ENCODE results near the gene CTNNA2. TPM values are rescaled to one million over a fixed set of nuclear protein-coding genes. Genes with fewer than 3 reads are reported as not detected.
"Not testable (repeated sequence)": the region's sequence is repeated elsewhere in the genome, so short reads cannot be mapped to it uniquely, and the experiment has no call there.

The CTNNA2 gene
- total RNA-seq, 1 donor from 2014 or later = not detected

GRCh38 chr2:80075719-80076118, 562.9 kb downstream of the CTNNA2 start:
- TF ChIP-seq CTCF (IDR thresholded peaks at IDR 0.05) = no peak
- Histone ChIP-seq H3K36me3 (no peaks in the 10 kb centered on the region), H3K27me3 (no peaks in the 10 kb centered on the region), H3K27ac (no peak overlapping the region), H3K4me1 (no peaks in the 10 kb centered on the region), H3K9me3 (no peaks in the 10 kb centered on the region), H3K4me3 (no peak overlapping the region)
- ATAC-seq = no peak
- intact Hi-C loops (cut with DNase I) = no loop called here
- no peak for DNase-seq

GRCh38 chr2:80078290-80079036, 565.6 kb downstream of the CTNNA2 start:
- ATAC-seq = no peak
- intact Hi-C loops (cut with DNase I) = no loop called here
- no peaks in the 10 kb centered on the region for H3K9me3 ChIP-seq
- no peaks in the 10 kb centered on the region for H3K27me3 ChIP-seq
- DNase-seq = no peak
- H3K36me3 ChIP-seq = no peaks in the 10 kb centered on the region
- H3K4me1 ChIP-seq = no peaks in the 10 kb centered on the region
- H3K4me3 ChIP-seq = no peak overlapping the region
- H3K27ac ChIP-seq = no peak overlapping the region
- no peak for TF ChIP-seq CTCF (IDR thresholded peaks at IDR 0.05)

- no peaks in the 10 kb centered on the region for H3K36me3 ChIP-seq
- no peak overlapping the region for H3K27ac ChIP-seq
- no peaks in the 10 kb centered on the region for H3K4me1 ChIP-seq
- DNase-seq (no peak), ATAC-seq (no peak)
- H3K9me3 ChIP-seq = no peaks in the 10 kb centered on the region
- intact Hi-C loops (cut with DNase I) = no loop called here
- TF ChIP-seq CTCF (IDR thresholded peaks at IDR 0.05) = no peak
- peak overlapping the region; percentile 27 for H3K4me3 ChIP-seq
- H3K27me3 ChIP-seq = no peaks in the 10 kb centered on the region
Measured at GRCh38 chr2:80080957-80081356, 568.1 kb downstream of the CTNNA2 start.

GRCh38 chr2:80086831-80087230, 574.0 kb downstream of the CTNNA2 start:
- H3K4me3 ChIP-seq = no peak overlapping the region
- no peaks in the 10 kb centered on the region for H3K27me3 ChIP-seq
- no peak for TF ChIP-seq CTCF (IDR thresholded peaks at IDR 0.05)
- no peaks in the 10 kb centered on the region for H3K9me3 ChIP-seq
- no peak overlapping the region for H3K27ac ChIP-seq
- DNase-seq = no peak
- intact Hi-C loops (cut with DNase I) = no loop called here
- no peaks in the 10 kb centered on the region for H3K36me3 ChIP-seq
- no peak for ATAC-seq
- no peaks in the 10 kb centered on the region for H3K4me1 ChIP-seq

GRCh38 chr2:80091237-80091636, 578.4 kb downstream of the CTNNA2 start:
- no peak overlapping the region for H3K4me3 ChIP-seq
- ATAC-seq = no peak
- H3K4me1 ChIP-seq = no peaks in the 10 kb centered on the region
- no peaks in the 10 kb centered on the region for H3K36me3 ChIP-seq
- intact Hi-C loops (cut with DNase I) = no loop called here
- H3K27ac ChIP-seq = no peak overlapping the region
- TF ChIP-seq CTCF (IDR thresholded peaks at IDR 0.05) = no peak
- H3K9me3 ChIP-seq = no peaks in the 10 kb centered on the region
- no peak for DNase-seq
- no peaks in the 10 kb centered on the region for H3K27me3 ChIP-seq

- H3K36me3 ChIP-seq = no peaks in the 10 kb centered on the region
Measured at GRCh38 chr2:80092474-80092873, 579.6 kb downstream of the CTNNA2 start.

GRCh38 chr2:80098503-80098902, 585.7 kb downstream of the CTNNA2 start:
- H3K27me3 ChIP-seq; H3K27ac ChIP-seq; DNase-seq; H3K4me1 ChIP-seq; H3K36me3 ChIP-seq; ATAC-seq; intact Hi-C loops (cut with DNase I); H3K9me3 ChIP-seq; H3K4me3 ChIP-seq: not testable (repeated sequence)

More at GRCh38 chr2:80092474-80092873, 579.6 kb downstream of the CTNNA2 start:
- DNase-seq (no peak), ATAC-seq (no peak)
- intact Hi-C loops (cut with DNase I) = no loop called here
- Histone ChIP-seq H3K4me3 (no peak overlapping the region), H3K27me3 (no peaks in the 10 kb centered on the region), H3K4me1 (no peaks in the 10 kb centered on the region), H3K9me3 (no peaks in the 10 kb centered on the region), H3K27ac (no peak overlapping the region)
- no peak for TF ChIP-seq CTCF (IDR thresholded peaks at IDR 0.05)

All from upper lobe of right lung (tissue), 1 donor.